MM.1S (cell line): ENCODE results near the gene GFRA1.

Experiments used
- CTCF ChIP-seq: fragments of 300-600 bp; sonication (generic); IDR thresholded peaks from 2 replicates; pipeline ENCODE4 v1.5.1; 2016; ENCODE audit warnings: antibody characterized with exemption, low read length, mixed read lengths
- EZH2 ChIP-seq: fragments of 300-600 bp; sonication (generic); optimal IDR thresholded peaks from 2 replicates; pipeline ENCODE3; 2017; ENCODE audit warnings: low read depth, mild to moderate bottlenecking, antibody characterized with exemption, low read length, mixed read lengths

GRCh38 chr10:116241642-116242410 is 31.2 kb downstream of the GFRA1 start:
- TF ChIP-seq EZH2: no peak
- no peak for TF ChIP-seq CTCF
